22Rv1 (cell line): ENCODE results near the gene FMOD.

ENCODE experiments used
- CTCF ChIP-seq: fragments of 450-650 bp; IDR thresholded peaks from 2 replicates; pipeline ENCODE4 v1.5.1; 2017; ENCODE audit warnings: mild to moderate bottlenecking
- ZFX ChIP-seq: fragments of 450-650 bp; IDR thresholded peaks from 2 replicates; pipeline ENCODE4 v1.6.1; 2017; ENCODE audit warnings: antibody characterized with exemption, borderline replicate concordance

- TF ChIP-seq CTCF (no peak), ZFX (no peak)
These were observed 37.8 kb upstream of the FMOD start for GRCh38 chr1:203388683-203389082.
